ENCODE measurements around the gene PPP2R2B. TPM values are rescaled to one million over a fixed set of nuclear protein-coding genes. Genes with fewer than 3 reads are reported as not detected.

PPP2R2B gene
- total and polyA plus RNA-seq, 2 donors (not counting 3 experiments of a cell fraction or from before 2014, with no cell fraction given): not detected

GRCh38 chr5:146622391-146622790 lies 256.2 kb downstream of the PPP2R2B start:
- Histone ChIP-seq H3K27ac (ENCODE audit: insufficient read depth, low read depth, low read length) (no peak overlapping the region), H3K9me3 (replicated peaks; ENCODE audit: control insufficient read depth, insufficient read depth, low read length) (no peaks in the 10 kb centered on the region), H3K27me3 (ENCODE audit: control insufficient read depth in 2 of 2, insufficient read depth in 2 of 2, low read length in 2 of 2) (no peaks in the 10 kb centered on the region), H3K79me2 (ENCODE audit: control insufficient read depth, insufficient read depth, low read length) (no peaks in the 10 kb centered on the region), H4K20me1 (replicated peaks; ENCODE audit: control insufficient read depth, extremely low read depth, insufficient read depth, low read length) (no peaks in the 10 kb centered on the region), H3K36me3 (ENCODE audit: control insufficient read depth in 2 of 2, extremely low read depth in 1 of 2, insufficient read depth in 2 of 2, low read length in 2 of 2) (no peaks in the 10 kb centered on the region), H3K4me3 (replicated peaks in 1 of 3; ENCODE audit: insufficient read depth in 1 of 3, low read depth in 1 of 3, low read length in 3 of 3) (no peak overlapping the region), H3K4me2 (ENCODE audit: insufficient read depth, low read length) (no peak overlapping the region), H3K4me1 (ENCODE audit: control insufficient read depth, extremely low read depth, insufficient read depth, low read length) (no peaks in the 10 kb centered on the region), H3K9ac (replicated peaks; ENCODE audit: extremely low read depth, insufficient read depth, low read length) (no peak overlapping the region), H2AFZ (ENCODE audit: low read depth, low read length) (no peak overlapping the region), H3K9me1 (replicated peaks; ENCODE audit: control insufficient read depth, extremely low read depth, insufficient read depth, low read length) (no peaks in the 10 kb centered on the region)
- dilution Hi-C loops (cut with MboI; ENCODE audit: extremely low pct_ligation_motif_present, low sequenced_read_pairs) (no loop called here), intact Hi-C loops (cut with micrococcal nuclease) (no loop called here)
- DNase-seq (ENCODE audit: low read depth, low spot score) (no peak), FAIRE-seq (no peak)
- CTCF ChIA-PET: no interaction called here
- POLR2A ChIA-PET: no interaction called here
- TF ChIP-seq GATA2 (IDR thresholded peaks at IDR 0.05; ENCODE audit: insufficient read depth, insufficient read length, low read depth, low read length) (no peak), MYC (IDR thresholded peaks at IDR 0.05; ENCODE audit: low read depth, low read length) (no peak), POLR2AphosphoS5 (IDR thresholded peaks at IDR 0.05; ENCODE audit: insufficient read depth, low read depth, low read length) (no peak), JUN (IDR thresholded peaks at IDR 0.05; ENCODE audit: borderline replicate concordance, insufficient read depth, insufficient read length, low read depth) (no peak), EZH2 (IDR thresholded peaks at IDR 0.05; ENCODE audit: borderline replicate concordance, low read depth, low read length, severe bottlenecking) (no peak), CTCF (IDR thresholded peaks at IDR 0.05; ENCODE audit: extremely low read depth in 1 of 2, insufficient read depth in 1 of 2, low read depth in 1 of 2, low read length in 2 of 2) (no peak), FOS (IDR thresholded peaks at IDR 0.05; ENCODE audit: borderline replicate concordance, insufficient read depth, low read length) (no peak), POLR2A (IDR thresholded peaks at IDR 0.05; ENCODE audit: low read depth, low read length) (no peak), MAX (IDR thresholded peaks at IDR 0.05; ENCODE audit: insufficient read depth, insufficient read length) (no peak)
- no TSS peak for BruUV-seq (replicated peaks)
